Measurements from ENCODE around the gene LARGE1.

The LARGE1 gene

DNA sequence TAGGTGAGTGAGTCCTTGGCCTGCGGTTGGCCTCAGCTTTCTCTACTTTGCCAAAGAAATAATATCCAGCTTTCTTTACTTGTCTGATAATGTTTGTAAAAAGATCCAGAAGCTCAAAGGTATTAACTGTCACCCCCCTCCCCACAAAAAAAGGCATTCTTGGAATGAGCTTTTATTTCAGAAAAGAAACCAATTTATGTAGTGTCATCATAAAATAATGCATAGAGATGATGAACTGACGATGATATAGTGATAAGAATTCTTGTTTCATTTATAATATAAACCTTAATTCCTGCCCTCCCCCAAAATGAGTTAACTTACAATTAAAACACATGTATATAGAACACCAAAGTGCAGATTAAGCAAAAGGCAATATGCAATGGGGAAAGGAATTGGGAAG is 191.4 kb downstream of the LARGE1 start:
- DNase-seq (ENCODE audit: low read depth) = no peak
- H3K4me3 ChIP-seq (ENCODE audit: low read length) = no peak overlapping the region
- TF ChIP-seq, protein P1, sequence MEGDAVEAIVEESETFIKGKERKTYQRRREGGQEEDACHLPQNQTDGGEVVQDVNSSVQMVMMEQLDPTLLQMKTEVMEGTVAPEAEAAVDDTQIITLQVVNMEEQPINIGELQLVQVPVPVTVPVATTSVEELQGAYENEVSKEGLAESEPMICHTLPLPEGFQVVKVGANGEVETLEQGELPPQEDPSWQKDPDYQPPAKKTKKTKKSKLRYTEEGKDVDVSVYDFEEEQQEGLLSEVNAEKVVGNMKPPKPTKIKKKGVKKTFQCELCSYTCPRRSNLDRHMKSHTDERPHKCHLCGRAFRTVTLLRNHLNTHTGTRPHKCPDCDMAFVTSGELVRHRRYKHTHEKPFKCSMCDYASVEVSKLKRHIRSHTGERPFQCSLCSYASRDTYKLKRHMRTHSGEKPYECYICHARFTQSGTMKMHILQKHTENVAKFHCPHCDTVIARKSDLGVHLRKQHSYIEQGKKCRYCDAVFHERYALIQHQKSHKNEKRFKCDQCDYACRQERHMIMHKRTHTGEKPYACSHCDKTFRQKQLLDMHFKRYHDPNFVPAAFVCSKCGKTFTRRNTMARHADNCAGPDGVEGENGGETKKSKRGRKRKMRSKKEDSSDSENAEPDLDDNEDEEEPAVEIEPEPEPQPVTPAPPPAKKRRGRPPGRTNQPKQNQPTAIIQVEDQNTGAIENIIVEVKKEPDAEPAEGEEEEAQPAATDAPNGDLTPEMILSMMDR (conservative IDR thresholded peaks at IDR 0.05; ENCODE audit: low read length) = no peak

DNA sequence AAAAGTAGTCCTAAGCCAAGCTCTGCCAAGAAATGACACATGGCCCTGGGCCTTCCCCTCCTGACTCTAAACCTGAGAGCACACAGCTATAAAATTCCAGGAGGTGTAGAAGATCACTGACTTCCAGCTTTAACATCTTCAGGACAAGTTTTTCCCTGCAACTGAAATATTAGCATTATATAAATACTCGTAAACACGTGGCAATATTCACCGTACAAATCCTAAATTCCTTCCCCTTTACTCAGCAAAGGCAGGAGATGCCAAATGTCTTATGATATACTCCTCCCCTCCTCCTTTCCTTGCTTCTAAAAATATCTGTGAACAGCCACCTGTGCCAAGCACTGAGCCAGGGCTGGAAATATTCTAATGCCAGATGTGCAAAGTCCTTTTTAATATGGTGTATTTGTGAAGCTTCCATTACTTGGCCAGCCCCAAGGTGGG is 194.0 kb downstream of the LARGE1 start:
- H3K4me3 ChIP-seq (ENCODE audit: low read length) = no peak overlapping the region
- peak; percentile 81 for DNase-seq (ENCODE audit: low read depth)
- TF ChIP-seq, protein P1 (conservative IDR thresholded peaks at IDR 0.05; ENCODE audit: low read length) = no peak

DNA sequence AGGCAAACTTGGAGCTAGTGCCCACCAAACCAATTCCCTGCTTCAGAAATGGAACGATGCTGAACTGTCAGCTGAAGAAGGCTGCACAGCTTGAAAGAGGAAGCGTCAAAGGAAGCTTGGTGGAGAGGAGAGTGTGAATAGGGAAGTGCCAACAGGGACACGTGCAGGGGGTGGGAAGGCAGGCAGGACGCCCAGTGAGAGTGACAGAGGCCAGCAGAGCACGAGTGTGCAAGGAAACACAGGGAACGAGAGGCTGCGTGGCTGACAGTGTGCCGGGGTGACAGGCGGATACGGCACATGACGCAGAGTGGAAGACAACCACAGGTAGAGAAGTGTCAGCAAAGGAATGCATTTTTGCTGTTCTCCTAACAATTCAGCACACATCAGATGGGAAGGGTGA is 196.4 kb downstream of the LARGE1 start:
- H3K4me3 ChIP-seq (ENCODE audit: low read length) = no peak overlapping the region
- TF ChIP-seq, protein P1 (conservative IDR thresholded peaks at IDR 0.05; ENCODE audit: low read length) = no peak
- DNase-seq (ENCODE audit: low read depth) = no peak

DNA sequence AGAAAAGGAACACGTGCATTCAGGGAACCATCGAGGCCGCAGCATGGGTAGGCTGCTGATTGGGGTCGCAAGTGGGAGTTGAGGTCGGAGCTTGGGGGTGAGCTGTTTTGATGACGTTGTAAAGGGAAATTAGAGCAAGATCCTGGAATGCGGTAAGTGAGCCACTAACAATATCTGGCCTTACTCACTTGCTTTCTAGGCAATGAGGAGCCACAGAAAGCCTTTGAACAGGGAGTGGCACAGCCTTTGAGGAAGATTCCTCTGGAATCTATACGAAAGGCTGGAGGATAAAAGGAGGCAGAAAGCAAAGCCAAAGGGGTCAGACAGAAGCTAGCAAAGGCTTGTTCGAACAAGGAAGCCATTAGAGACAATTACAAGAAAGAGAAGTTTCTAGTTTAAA is 197.5 kb downstream of the LARGE1 start:
- DNase-seq (ENCODE audit: low read depth) = no peak

DNA sequence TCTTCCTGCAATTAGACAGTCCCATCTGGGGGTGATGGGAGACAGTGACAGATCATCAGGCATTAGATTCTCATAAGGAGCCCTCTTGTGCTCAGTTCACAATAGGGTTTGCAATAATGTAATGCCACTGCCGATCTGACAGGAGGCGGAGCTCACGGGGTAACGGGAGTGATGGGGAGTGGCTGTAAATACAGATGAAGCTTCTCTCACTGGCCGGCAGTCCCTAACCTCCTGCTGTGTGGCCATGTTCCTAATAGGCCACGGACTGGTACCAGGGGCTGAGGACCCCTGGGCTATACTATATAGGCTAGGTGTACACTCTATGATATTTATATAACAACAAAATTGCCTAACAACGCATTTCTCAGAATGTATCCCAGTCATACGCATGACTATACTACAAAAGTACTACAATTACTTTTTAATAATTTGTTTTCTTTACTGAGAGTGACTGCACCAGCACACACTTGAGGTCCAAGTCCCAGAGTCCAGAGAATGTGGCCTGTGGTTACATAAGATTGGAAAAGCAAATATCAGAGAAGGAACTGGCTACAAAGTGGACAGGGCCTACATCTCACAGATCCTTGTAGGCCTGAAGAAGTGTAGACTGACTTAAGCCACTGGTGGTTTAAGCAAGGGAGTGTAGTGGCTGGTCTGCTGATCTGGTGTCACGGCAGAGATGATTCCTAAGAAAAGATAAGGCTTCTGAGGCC is 200.0 kb downstream of the LARGE1 start:
- H3K4me3 ChIP-seq (ENCODE audit: low read length) = no peak overlapping the region
- TF ChIP-seq, protein P1 (conservative IDR thresholded peaks at IDR 0.05; ENCODE audit: low read length) = no peak
- DNase-seq (ENCODE audit: low read depth) = no peak

More for the DNA sequence above, 197.5 kb downstream of the LARGE1 start:
- TF ChIP-seq, protein P1 (conservative IDR thresholded peaks at IDR 0.05; ENCODE audit: low read length) = no peak
- no peak overlapping the region for H3K4me3 ChIP-seq (ENCODE audit: low read length)

DNA sequence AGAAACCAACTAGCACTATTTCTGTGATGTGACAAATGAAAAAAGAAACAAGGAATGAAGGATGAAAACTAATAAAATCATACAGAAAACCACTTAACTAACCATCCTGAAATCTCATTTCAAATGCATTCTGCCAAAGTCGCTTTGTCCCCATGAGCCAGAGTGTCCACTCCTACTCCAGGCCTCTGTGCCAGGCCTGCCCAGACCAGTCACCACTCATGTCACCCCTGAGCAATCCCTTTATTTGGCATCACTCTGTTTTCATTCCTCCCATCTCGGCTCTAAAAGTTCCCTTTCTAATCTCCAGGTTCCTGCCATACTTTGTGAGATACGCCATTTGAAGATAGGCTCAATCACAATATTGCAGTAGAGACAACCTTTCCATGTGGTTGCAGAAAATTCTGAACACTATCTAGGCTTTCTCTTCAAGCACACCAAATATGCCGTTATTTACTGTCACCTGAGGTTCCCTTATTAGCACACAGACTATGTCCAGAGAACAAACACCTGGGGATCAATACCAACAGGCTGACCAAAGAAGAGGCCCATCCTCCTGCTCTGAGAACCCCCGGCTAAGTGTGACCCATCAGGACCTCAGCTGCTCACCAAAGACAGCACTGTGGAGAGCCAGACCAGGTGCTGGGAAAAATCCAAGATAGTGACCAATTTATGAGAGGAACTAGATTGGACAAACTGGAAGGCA is 202.4 kb downstream of the LARGE1 start:
- TF ChIP-seq, protein P1 (conservative IDR thresholded peaks at IDR 0.05; ENCODE audit: low read length) = no peak
- H3K4me3 ChIP-seq (ENCODE audit: low read length) = no peak overlapping the region
- DNase-seq (ENCODE audit: low read depth) = no peak
